Measurements from ENCODE around the gene GFPT2.

GRCh38 chr5:180371949-180372348 lies 18.8 kb upstream of the GFPT2 start:
- TF ChIP-seq POLR2A (IDR thresholded peaks at IDR 0.05), result no peak
- TF ChIP-seq, protein P1, sequence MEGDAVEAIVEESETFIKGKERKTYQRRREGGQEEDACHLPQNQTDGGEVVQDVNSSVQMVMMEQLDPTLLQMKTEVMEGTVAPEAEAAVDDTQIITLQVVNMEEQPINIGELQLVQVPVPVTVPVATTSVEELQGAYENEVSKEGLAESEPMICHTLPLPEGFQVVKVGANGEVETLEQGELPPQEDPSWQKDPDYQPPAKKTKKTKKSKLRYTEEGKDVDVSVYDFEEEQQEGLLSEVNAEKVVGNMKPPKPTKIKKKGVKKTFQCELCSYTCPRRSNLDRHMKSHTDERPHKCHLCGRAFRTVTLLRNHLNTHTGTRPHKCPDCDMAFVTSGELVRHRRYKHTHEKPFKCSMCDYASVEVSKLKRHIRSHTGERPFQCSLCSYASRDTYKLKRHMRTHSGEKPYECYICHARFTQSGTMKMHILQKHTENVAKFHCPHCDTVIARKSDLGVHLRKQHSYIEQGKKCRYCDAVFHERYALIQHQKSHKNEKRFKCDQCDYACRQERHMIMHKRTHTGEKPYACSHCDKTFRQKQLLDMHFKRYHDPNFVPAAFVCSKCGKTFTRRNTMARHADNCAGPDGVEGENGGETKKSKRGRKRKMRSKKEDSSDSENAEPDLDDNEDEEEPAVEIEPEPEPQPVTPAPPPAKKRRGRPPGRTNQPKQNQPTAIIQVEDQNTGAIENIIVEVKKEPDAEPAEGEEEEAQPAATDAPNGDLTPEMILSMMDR (IDR thresholded peaks at IDR 0.05), result no peak
